Fibroblast of skin of right biceps (primary cell): ENCODE results near the gene TBC1D14.
"Not testable (repeated sequence)": the region's sequence is repeated elsewhere in the genome, so short reads cannot be mapped to it uniquely, and the experiment has no call there.

Experiments used
- DNase-seq: peaks from one replicate; pipeline ENCODE4 v3.0.0-alpha.2; 2013

TBC1D14 gene

GRCh38 chr4:7070729-7071511, 161.3 kb downstream of the TBC1D14 start:
- DNase-seq: peak; percentile 57

GRCh38 chr4:7073059-7073458, 163.4 kb downstream of the TBC1D14 start:
- DNase-seq: no peak

GRCh38 chr4:7073526-7074390, 164.1 kb downstream of the TBC1D14 start:
- peak; percentile 60 for DNase-seq

GRCh38 chr4:7074426-7074825, 164.8 kb downstream of the TBC1D14 start:
- no peak for DNase-seq

- peak; percentile 21 for DNase-seq
These were observed 166.5 kb downstream of the TBC1D14 start for GRCh38 chr4:7075962-7076695.

- no peak for DNase-seq
These were observed 167.1 kb downstream of the TBC1D14 start for GRCh38 chr4:7076696-7077082.

- DNase-seq: no peak
These were observed 167.7 kb downstream of the TBC1D14 start for GRCh38 chr4:7077371-7077770.

- DNase-seq: no peak
These were observed 168.4 kb downstream of the TBC1D14 start for GRCh38 chr4:7078025-7078424.

GRCh38 chr4:7079483-7079882, 169.9 kb downstream of the TBC1D14 start:
- DNase-seq: not testable (repeated sequence)

- DNase-seq: not testable (repeated sequence)
These were observed 170.3 kb downstream of the TBC1D14 start for GRCh38 chr4:7079909-7080308.
